Mucosa of descending colon (tissue), 3 donors: ENCODE results near the gene ATP5F1C. TPM values are rescaled to one million over a fixed set of nuclear protein-coding genes. Genes with fewer than 3 reads are reported as not detected.
"Not testable (repeated sequence)": the region's sequence is repeated elsewhere in the genome, so short reads cannot be mapped to it uniquely, and the experiment has no call there.

Source experiments
- ATAC-seq: fragments of 200-7000 bp; cut with Tn5 transposase; one replicate; pipeline ENCODE4 v1.9.1; 2020; ENCODE audit warnings: mild to moderate bottlenecking, moderate library complexity
- DNase-seq, 3 donors: peaks; one replicate each; pipeline ENCODE4 v3.0.0-alpha.2; 2020
- H3K36me3 ChIP-seq: fragments of 200-600 bp; one replicate; pipeline ENCODE4 v1.8.0; 2021; ENCODE audit warnings: low read depth, mild to moderate bottlenecking
- H3K4me1 ChIP-seq: fragments of 200-600 bp; one replicate; pipeline ENCODE4 v1.8.0; 2021; ENCODE audit warnings: low read depth, mild to moderate bottlenecking
- H3K4me3 ChIP-seq: fragments of 200-600 bp; one replicate; pipeline ENCODE4 v1.8.0; 2021; ENCODE audit warnings: mild to moderate bottlenecking
- H3K9me3 ChIP-seq: fragments of 200-600 bp; one replicate; pipeline ENCODE4 v1.8.0; 2021; ENCODE audit warnings: mild to moderate bottlenecking
- CTCF ChIP-seq: fragments of 200-600 bp; IDR thresholded peaks from one replicate; pipeline ENCODE4 v1.8.0; 2022; ENCODE audit warnings: antibody characterized with exemption, mild to moderate bottlenecking
- intact Hi-C, 2 donors: fragments of 100-400 bp; cut with DNase I in 1 of 2; cut with micrococcal nuclease in 1 of 2; formaldehyde crosslinking; loops; one replicate each; pipeline versions ENCODE4 v1.11.0 to v1.11.1; 2022; cut with DNase I, micrococcal nuclease
- long read RNA-seq, 2 donors: library from polyadenylated mRNA; unstranded; transcript quantifications; one replicate each; pipeline ENCODE4 v2.0.0, GENCODE V29; 2019 to 2021
- total RNA-seq, 3 donors: library from RNA; stranded (reverse); fragmentation: NEBNext Ultra II Directional in 2 of 3; extraction: Animal tissue kit (Norgen Biotek cat#: 25700) in 2 of 3; gene quantifications; one replicate each; pipeline versions ENCODE4 v1.2.1 to v1.2.4, GENCODE V29; 2021 to 2023
- donor health status: DM: no; HTN: no; CAD: no; lungs with moderate emphysema.
- donor health status: DM: no; HTN: no; CAD: no.
- donor health status: DM: no; HTN: yes; CAD: no.

ATP5F1C gene
- 100 to 1,000 TPM; 323 to 533 (median 462) TPM for total RNA-seq
- long read RNA-seq, donor 1, transcript ATP5F1C-202 (10 exons, 1,163 nt) = major isoform, 124 of 184 reads
- long read RNA-seq, donor 1, transcript ATP5F1C-201 (9 exons, 1,078 nt) = minor isoform, 47 of 184 reads
- long read RNA-seq, donor 1, partial matches to known transcripts = 5 of 184 reads
- long read RNA-seq, donor 1, other reads (novel, unspliced or antisense) = 5 of 184 reads
- long read RNA-seq, donor 2, transcript ATP5F1C-201 (9 exons, 1,078 nt) = minor isoform, 15 of 577 reads
- long read RNA-seq, donor 2, transcript ATP5F1C-209 (4 exons, 460 nt) = minor isoform, 10 of 577 reads
- long read RNA-seq, donor 2, transcript ATP5F1C-202 (10 exons, 1,163 nt) = major isoform, 522 of 577 reads
- long read RNA-seq, donor 2, partial matches to known transcripts = 11 of 577 reads
- long read RNA-seq, donor 2, other reads (novel, unspliced or antisense) = 15 of 577 reads

- ATAC-seq (peak; percentile 97), DNase-seq (peak; percentile 98 to 99 (median 98))
- TF ChIP-seq CTCF = no peak
- H3K36me3 ChIP-seq = no peaks in the 10 kb centered on the region
- H3K9me3 ChIP-seq = no peaks in the 10 kb centered on the region
- peaks cover 21% of the 10 kb centered on the region for H3K4me1 ChIP-seq
- peak within 1 kb of the TSS; percentile 87 for H3K4me3 ChIP-seq
- intact Hi-C loops = no loop called here
Observed at GRCh38 chr10:7787857-7788638, at the start of gene ATP5F1C, which contains the start of gene KIN. Gene ATP5F1C (plus strand): TSS chr10:7788177. CDS start chr10:7788208, 31 bp downstream. Gene KIN (minus strand): TSS chr10:7787993. CDS start chr10:7787933, 60 bp downstream.

GRCh38 chr10:7738536-7739407, 49.2 kb upstream of the ATP5F1C start:
- no peak for TF ChIP-seq CTCF
- intact Hi-C loops = no loop called here
- no peak for ATAC-seq
- H3K4me1 ChIP-seq = no peaks in the 10 kb centered on the region
- H3K9me3 ChIP-seq = no peaks in the 10 kb centered on the region
- DNase-seq = no peak
- no peaks in the 10 kb centered on the region for H3K36me3 ChIP-seq
- H3K4me3 ChIP-seq = no peak overlapping the region

- Histone ChIP-seq H3K36me3 (no peaks in the 10 kb centered on the region), H3K9me3 (no peaks in the 10 kb centered on the region), H3K4me1 (no peaks in the 10 kb centered on the region), H3K4me3 (no peak overlapping the region)
- intact Hi-C loops = no loop called here
- ATAC-seq (no peak), DNase-seq (no peak)
- TF ChIP-seq CTCF = no peak
Observed at GRCh38 chr10:7744307-7744706, 43.7 kb upstream of the ATP5F1C start.

- H3K4me3 ChIP-seq, intact Hi-C loops, ATAC-seq, H3K4me1 ChIP-seq, DNase-seq, H3K36me3 ChIP-seq, H3K9me3 ChIP-seq: not testable (repeated sequence)
Observed at GRCh38 chr10:7748637-7749036, 39.3 kb upstream of the ATP5F1C start.

- intact Hi-C loops = no loop called here
- Histone ChIP-seq H3K4me3 (no peak overlapping the region), H3K9me3 (no peaks in the 10 kb centered on the region), H3K4me1 (no peaks in the 10 kb centered on the region), H3K36me3 (peaks cover 4% of the 10 kb centered on the region)
- ATAC-seq (no peak), DNase-seq (no peak)
- TF ChIP-seq CTCF = no peak
Observed at GRCh38 chr10:7750222-7750621, 37.8 kb upstream of the ATP5F1C start.
